Measurements from ENCODE around the gene PLA2G1B. TPM values are rescaled to one million over a fixed set of nuclear protein-coding genes. Genes with fewer than 3 reads are reported as not detected.

PLA2G1B gene
- not detected for total RNA-seq
- long read RNA-seq: 0 reads

DNA sequence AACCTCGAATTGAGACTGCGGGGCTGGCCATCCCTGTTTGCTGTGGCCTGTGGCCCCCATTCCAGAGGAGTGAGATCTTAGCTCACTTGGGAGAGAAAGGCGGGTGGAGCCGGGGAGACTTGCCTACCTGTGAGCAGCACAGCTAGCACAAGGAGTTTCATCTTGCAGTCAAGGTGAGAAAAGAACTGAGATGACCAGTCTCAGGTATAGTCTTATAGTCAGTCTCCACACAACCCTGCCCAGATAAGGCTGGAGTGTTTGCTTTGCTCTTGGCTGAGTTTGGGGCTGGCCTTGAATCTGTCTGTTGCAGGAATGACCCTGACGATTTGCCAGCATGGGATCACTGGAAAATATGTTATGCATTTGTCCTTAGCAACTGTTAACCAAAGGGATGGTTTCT lies at the start of gene PLA2G1B:
Gene PLA2G1B (minus strand): TSS at position 187 of the 400 bp plus-strand sequence. CDS start 26 bp downstream, at position 161.
- Histone ChIP-seq H3K36me3 (no peaks in the 10 kb centered on the region), H3K9me3 (no peaks in the 10 kb centered on the region), H3K27ac (no peak within 1 kb of the TSS), H3K27me3 (no peaks in the 10 kb centered on the region), H3K4me1 (peaks cover 0 to 15% (median 5%) of the 10 kb centered on the region in 4 donors), H3K4me3 (no peak within 1 kb of the TSS)
- intact Hi-C loops (cut with DNase I): no loop called here
- WGBS (ENCODE audit: insufficient coverage, low coverage, low lambda C conversion rate, missing lambda C conversion rate): 70% methylated on average over 5 of the region's 5 CpGs
- DNase-seq: no peak
- peak; percentile 11 to 50 (median 26) for ATAC-seq
- TF ChIP-seq, protein P1, sequence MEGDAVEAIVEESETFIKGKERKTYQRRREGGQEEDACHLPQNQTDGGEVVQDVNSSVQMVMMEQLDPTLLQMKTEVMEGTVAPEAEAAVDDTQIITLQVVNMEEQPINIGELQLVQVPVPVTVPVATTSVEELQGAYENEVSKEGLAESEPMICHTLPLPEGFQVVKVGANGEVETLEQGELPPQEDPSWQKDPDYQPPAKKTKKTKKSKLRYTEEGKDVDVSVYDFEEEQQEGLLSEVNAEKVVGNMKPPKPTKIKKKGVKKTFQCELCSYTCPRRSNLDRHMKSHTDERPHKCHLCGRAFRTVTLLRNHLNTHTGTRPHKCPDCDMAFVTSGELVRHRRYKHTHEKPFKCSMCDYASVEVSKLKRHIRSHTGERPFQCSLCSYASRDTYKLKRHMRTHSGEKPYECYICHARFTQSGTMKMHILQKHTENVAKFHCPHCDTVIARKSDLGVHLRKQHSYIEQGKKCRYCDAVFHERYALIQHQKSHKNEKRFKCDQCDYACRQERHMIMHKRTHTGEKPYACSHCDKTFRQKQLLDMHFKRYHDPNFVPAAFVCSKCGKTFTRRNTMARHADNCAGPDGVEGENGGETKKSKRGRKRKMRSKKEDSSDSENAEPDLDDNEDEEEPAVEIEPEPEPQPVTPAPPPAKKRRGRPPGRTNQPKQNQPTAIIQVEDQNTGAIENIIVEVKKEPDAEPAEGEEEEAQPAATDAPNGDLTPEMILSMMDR (IDR thresholded peaks at IDR 0.05): no peak
- no peak for TF ChIP-seq POLR2A (IDR thresholded peaks at IDR 0.05)

DNA sequence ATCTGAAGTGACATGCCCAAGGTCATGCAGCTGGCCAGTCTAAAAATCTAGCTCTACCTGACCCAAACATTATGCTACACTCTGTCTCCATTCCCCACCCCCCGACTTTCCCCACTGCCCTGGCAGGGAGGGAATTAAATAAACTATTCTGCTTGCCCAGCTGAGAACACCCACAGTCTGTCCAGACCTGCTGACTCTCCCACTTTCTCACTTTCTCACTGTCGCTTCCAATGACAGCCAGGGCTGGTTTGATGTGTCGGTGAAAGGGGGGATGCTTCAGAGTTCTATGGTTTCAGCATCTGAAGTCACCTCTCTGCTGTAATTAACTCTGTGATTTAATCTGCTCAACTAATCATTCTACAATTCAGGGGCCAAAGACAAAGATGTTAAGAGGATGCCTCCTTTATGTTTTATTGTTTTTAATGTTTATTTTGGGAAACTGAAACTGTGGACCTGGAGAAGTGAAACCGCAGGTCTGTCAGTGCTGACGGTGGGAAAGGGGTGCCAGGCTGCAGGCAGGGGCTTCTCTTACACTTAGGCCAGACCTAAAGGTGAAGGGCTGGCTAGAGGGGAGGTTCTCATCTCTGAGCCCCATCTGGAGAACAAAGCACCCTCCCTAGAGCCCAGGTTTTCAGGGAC lies 49.5 kb upstream of the PLA2G1B start:
- H3K36me3 ChIP-seq: no peaks in the 10 kb centered on the region
- H3K27me3 ChIP-seq: no peaks in the 10 kb centered on the region
- H3K9me3 ChIP-seq: no peaks in the 10 kb centered on the region
- TF ChIP-seq, protein P1 (IDR thresholded peaks at IDR 0.05): no peak
- TF ChIP-seq POLR2A (IDR thresholded peaks at IDR 0.05): no peak
- intact Hi-C loops (cut with DNase I): no loop called here
- H3K4me1 ChIP-seq: peaks cover 0 to 4% (median 0%) of the 10 kb centered on the region in 4 donors
- H3K4me3 ChIP-seq: no peak overlapping the region
- no peak overlapping the region for H3K27ac ChIP-seq
- ATAC-seq (no peak), DNase-seq (no peak)
- 35% methylated on average over 5 of the region's 5 CpGs for WGBS (ENCODE audit: insufficient coverage, low coverage, low lambda C conversion rate, missing lambda C conversion rate)

DNA sequence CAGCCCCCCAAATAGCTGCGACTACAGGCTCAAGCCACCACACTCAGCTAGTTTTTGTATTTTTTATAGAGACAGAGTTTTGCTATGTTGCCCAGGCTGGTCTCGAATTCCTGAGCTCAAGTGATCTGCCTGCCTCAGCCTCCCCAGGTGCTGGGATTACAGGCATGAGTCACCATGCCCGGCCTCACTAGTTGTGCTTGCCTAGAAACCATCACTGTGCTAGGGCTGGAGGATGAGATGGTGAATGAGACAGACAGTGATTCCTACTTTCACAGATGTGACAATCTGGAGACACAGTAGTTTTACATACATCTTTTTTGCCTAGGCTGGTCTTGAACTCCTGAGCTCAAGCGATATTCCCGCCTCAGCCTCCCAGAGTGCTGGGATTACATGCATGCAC lies 48.8 kb upstream of the PLA2G1B start:
- H3K36me3 ChIP-seq: no peaks in the 10 kb centered on the region
- DNase-seq: no peak
- 75% methylated on average over 5 of the region's 5 CpGs for WGBS (ENCODE audit: insufficient coverage, low coverage, low lambda C conversion rate, missing lambda C conversion rate)
- no peaks in the 10 kb centered on the region for H3K27me3 ChIP-seq
- TF ChIP-seq, protein P1 (IDR thresholded peaks at IDR 0.05): no peak
- TF ChIP-seq POLR2A (IDR thresholded peaks at IDR 0.05): no peak
- no peaks in the 10 kb centered on the region for H3K4me1 ChIP-seq
- H3K9me3 ChIP-seq: no peaks in the 10 kb centered on the region
- ATAC-seq: no peak
- H3K4me3 ChIP-seq: no peak overlapping the region
- intact Hi-C loops (cut with DNase I): no loop called here
- H3K27ac ChIP-seq: no peak overlapping the region

DNA sequence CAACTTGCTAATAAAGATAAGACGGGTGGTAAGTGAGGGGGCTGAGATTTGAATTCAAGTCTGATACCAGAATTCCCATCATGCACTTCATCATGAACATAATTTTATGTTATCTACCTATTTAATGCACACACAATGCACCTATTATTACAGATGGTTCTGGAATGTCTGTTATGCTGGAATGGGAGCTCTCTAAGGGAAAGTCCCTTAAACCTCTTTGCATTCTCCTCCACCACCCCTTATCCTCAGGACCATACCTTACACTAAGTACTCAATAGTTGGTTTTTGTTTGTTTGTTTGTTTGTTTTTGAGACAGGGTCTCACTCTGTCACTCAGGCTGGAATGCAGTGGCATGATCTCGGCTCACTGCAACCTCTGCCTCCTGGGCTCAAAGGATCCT lies 48.4 kb upstream of the PLA2G1B start:
- intact Hi-C loops (cut with DNase I): no loop called here
- no peak overlapping the region for H3K27ac ChIP-seq
- no peaks in the 10 kb centered on the region for H3K36me3 ChIP-seq
- no peaks in the 10 kb centered on the region for H3K9me3 ChIP-seq
- WGBS (ENCODE audit: insufficient coverage, low coverage, low lambda C conversion rate, missing lambda C conversion rate): 38% methylated on average over 2 of the region's 2 CpGs
- TF ChIP-seq, protein P1 (IDR thresholded peaks at IDR 0.05): no peak
- TF ChIP-seq POLR2A (IDR thresholded peaks at IDR 0.05): no peak
- no peak overlapping the region for H3K4me3 ChIP-seq
- ATAC-seq: no peak
- DNase-seq: no peak
- no peaks in the 10 kb centered on the region for H3K4me1 ChIP-seq
- no peaks in the 10 kb centered on the region for H3K27me3 ChIP-seq
